Left renal pelvis (tissue), 4 donors: ENCODE measurements around the gene CTU2. TPM values are rescaled to one million over a fixed set of nuclear protein-coding genes. Genes with fewer than 3 reads are reported as not detected.

ENCODE experiments used
- DNase-seq, 4 donors: peaks; one replicate each; pipeline ENCODE4 v3.0.0-alpha.2; 2013; ENCODE audit warnings: low read depth in 4 of 4, low spot score in 3 of 4
- polyA plus RNA-seq, 4 donors: library from polyadenylated mRNA; unstranded; fragments of 120-200 nt; gene quantifications; one replicate each; pipeline ENCODE4 v1.2.1, GENCODE V29; 2013; ENCODE audit not compliant: insufficient read length in 4 of 4

The CTU2 gene
- polyA plus RNA-seq, 4 donors: 10.5 to 17.0 (median 11.6) TPM

DNA sequence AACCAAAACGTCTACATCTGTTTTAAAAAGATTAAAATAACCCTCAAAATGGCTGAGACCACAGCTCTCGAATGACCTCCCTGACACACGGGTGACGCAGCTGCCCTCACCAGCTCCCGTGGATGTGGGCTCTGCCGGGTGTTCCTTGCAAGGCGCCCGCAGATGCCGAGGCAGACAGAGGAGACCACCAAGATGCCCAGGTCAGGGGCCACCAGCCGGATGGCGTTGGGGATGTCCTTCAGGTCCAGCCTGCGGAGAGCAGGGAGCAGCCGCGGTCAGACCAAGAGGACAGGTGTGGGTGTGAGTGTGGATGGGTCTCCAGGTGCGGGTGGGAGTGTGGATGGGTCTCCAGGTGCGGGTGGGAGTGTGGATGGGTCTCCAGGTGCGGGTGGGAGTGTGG lies 35.1 kb downstream of the CTU2 start:
- no peak for DNase-seq

DNA sequence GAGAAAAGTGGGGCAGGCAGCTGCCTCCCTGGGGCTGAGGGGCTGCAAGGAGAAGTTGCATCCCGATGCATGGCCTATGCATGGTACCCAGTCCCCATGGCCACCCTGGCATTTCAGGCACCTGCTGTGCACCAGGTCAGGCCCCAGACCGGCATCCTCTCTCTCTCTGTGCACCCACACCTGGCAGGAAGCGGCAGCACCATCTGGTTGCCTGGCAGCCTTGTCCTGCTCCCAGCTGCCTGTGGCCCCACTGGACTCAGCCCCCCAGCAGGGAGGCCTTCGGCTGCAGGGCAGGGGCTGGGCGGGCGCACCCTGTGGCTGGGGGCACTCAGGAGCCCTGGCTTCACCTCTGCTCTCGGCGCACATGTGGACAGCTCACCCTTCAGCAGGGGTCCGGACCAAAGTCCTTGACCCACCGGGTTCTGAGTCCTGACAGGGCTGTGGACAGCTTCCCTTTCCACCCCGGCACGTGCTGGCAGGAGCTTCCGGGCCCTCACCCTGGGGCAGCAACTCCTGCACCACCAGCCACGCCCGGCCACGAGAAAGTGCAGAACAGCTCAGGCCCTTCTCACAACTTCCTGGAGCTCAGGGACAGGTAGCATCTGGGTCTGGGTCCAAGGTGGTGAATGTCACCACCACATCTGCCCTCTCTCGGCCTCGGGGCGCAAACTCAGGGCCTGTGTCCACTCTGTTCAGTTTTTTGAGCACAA lies 36.7 kb downstream of the CTU2 start:
- DNase-seq: no peak

DNA sequence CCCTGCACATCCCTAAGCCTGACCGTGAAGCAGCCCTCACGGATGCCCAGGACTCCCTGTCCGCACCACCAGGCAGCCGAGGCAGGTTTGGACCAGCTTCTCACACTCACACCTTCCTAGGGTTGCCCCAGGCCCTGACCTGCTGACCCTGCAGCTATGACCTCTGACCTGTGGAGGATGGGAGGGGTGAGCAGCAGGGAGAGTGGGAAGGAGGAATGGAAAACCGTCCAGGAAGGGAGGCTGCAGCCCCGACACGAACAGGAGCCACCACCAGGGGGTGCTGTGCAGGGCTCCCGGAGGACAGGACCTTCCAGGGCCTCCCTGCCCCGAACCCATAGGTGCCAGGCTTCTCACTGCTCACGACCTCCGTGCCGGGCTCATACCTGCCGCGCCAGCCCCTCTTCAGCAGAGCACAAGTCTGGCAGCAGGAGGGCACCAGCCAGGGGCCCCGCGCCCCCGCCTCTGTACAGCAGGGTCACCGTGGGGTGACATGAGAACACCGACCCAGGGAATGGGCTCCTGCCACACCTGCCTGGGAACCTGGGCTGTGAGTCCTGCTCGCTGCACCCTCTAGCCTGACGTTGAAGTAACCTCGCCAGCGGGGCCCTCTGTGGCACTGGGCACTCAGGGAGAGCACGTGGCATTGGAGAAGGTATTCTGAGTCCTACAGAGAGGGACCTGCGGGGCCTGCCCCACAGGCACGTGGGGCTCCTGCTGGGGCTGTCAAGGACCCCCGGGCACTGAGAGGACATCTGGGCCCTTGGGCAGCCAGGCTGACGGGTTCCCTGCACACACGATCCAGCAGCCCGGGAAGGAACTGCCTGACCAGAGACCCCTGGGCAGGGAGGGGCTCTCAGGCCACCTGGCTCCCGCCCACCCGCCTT lies 37.6 kb downstream of the CTU2 start:
- DNase-seq: no peak

DNA sequence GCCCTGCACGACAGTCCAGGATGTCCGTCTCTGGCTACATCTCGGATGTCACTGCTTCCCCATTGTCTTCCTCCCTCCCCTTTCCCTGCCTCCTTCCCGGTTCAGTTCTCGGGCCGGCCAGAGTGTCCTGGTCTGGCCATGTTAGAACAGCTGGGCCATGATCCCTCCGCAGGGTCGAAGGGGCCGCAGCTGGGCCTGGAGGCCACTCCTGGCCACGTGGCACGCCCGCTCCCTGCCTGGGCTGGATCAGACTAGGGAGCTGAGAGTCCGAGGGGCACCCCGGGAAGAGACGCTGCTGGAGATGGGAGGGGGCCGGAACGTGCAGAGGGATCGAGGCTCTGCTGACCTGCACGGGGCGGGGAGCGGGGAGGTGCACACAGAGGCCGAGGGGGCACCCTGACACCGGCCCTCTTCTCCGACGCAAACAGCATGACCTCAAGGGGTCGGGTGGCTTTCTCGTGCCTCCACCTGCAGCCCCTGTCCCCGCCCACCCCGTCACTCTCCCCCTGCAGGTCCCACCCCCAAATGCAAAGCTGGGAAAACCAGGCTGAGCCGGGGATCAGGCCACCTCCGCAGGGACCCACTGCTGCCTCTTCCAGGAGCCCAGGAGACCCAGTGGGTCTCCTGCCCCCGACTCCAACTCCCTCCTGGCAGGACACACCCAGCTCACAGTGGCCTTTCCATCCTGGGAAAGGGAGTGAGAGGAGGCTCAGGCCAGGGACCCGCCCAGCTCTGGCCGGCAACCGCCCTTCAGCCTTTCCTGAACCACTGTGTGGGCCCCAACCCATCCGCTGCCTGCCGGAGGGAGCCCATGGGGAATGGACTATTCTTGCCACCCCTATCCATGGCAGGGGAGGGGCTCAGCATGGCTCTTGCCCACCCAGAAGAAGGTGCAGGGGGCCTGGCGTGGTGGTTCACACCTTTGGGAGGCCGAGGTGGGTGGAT lies 38.5 kb downstream of the CTU2 start:
- no peak for DNase-seq

DNA sequence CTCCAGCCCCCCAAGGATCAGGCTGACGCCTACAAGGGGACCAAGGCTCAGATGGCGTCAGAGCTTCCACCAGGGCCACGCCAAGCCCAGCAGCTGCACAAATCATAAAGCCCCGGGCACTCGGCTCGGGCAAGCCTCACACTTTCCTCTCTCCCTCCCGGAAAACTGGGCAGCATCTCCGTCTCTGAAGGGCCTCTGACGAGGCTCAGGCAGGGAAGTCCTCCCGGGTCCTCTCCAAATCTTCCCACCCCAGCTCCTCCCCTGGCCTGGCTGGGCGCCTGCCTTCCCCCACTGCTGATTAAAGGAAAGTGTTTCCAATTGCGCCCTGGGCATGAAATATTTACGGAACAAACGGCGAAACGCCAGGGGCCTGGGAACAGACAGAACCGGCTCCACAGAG lies 40.2 kb downstream of the CTU2 start:
- DNase-seq: no peak

DNA sequence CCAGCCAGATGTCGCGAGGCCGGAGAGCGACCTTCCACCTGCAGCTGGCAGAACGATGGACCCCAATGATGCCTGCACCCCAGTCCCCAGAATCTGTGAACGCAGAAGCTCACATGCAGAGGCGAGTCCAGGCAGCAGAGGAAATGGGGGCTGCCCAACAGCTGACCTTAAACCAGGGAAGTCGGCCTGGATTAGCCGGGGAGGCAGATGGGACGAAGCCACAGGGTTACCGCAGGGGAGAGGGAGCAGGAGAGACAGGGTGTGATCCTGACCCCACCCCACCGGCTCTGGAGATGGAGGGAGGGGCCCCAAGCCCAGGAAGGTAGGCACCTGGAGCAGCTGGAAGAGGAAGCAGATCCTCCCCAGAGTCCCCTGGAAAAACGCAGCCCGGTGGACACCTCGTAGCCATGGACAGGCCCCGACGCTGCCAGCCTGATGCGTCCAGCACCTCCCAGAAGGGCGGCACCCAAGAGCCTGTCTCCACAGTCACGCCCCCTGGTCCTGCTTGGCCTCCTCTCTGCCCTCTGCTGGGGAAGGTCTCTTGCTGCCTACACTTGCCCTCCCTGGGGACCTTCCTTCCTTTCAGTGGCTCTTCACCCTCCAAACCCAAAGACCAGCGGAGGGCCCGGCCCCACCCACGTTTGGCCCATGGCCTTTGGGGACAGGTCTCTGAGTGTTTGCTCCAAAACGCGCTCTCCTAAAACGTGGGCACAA lies 41.4 kb downstream of the CTU2 start:
- DNase-seq: no peak

DNA sequence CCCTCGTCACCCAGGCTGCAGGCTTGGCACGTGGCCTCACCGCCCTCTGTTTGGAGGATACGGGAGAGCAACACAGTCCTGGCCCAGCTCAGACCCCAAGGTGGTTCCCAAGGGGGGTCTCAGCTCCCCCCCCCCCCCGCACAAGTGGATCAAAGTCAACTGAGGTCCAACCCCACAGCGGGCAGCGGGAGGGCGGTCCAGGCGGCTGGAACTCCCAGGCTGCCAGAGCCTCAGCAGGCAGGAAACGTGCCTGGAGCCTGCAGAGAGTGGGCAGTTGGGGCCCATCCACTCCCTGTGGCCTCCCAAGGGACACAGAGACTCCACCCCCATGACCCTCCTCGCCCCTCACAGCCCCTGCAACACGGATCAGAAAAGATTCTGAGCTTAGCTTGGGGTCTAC lies 42.1 kb downstream of the CTU2 start:
- no peak for DNase-seq

DNA sequence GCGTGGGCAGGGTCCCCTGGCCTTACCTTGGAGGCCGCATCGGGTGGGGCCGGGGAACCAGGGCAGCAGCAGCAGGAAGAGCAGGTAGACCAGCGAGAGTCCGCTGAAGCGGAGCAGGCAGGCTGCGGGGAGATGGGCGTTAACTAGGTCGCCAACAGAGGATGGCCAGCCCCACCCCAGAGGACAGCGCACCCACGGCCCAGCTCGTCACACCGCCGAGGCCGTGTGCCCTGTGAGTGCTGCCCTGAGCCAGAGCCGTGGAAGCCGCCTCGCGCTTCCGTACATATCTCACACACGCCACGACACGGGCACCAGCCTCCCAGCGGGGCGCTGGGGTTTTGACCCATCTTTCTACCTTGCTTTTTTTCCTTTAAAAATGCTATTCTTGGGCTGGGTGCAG lies 43.1 kb downstream of the CTU2 start:
- no peak for DNase-seq

DNA sequence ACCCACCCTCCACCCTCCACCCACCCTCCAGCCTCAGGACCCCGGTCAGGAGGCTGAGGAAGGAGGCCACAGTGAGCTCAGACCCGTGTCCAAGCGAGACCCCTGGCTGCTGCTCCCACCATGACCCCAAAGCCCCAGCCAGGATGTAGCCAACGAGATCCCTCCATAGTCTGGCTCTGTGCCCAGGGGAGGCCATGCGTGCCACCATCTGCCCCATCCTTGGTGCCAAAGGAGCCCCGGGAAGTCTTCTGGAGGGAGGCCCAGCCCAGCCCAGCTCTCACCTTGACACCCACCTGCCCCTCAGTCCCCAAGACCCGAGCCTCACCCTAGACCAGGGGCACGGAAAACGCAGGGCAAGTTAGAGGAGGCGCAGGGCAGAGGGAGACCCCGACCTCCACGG lies 44.6 kb downstream of the CTU2 start:
- DNase-seq: no peak

DNA sequence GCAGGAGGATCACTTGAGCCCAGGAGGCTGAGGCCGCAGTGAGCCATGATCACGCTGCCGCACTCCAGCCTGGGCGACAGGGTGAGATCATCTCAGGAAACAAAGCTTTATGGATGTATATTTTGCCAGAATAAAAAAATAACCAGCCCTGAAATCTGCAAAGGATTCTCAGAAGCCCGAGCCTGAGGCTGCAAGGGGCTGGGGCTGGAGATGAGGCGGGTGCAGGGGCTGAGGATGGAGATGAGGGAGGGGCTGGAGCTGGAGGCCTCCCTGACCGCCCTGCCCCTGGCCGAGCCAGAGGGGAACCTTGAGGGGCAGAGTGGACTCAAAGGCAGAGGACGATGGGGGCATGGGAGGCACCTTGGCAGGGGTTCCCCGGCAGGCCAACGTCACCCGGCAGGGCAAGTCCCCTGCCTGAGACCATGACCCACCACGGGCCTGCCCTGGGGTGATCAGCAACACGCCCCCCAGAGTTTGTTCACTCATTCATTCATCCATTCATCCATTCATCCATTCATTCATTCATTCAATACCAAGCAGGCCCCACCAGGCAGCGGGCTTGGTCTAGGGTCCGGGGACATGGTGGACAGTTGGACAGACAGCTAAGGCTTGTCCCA lies 46.2 kb downstream of the CTU2 start:
- DNase-seq: no peak

DNA sequence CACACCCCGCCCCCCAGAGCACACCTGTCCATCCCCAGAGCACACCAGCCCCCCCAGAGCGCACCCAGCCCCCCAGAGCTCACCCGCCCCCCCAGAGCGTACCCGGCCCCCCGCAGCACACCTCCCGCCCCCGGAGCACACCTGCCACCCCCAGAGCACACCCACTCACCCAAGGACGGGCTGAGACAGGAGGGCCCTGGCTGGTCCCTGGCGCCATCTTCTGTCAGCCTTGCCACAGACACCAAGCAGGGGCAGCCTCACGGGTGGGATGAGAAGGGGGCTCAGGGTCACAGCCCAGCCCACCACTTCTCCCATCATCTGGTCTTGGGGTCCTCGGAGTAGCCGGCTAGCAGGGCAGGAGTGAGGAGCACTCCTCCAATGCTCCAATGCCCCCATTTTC lies 46.9 kb downstream of the CTU2 start:
- no peak for DNase-seq

DNA sequence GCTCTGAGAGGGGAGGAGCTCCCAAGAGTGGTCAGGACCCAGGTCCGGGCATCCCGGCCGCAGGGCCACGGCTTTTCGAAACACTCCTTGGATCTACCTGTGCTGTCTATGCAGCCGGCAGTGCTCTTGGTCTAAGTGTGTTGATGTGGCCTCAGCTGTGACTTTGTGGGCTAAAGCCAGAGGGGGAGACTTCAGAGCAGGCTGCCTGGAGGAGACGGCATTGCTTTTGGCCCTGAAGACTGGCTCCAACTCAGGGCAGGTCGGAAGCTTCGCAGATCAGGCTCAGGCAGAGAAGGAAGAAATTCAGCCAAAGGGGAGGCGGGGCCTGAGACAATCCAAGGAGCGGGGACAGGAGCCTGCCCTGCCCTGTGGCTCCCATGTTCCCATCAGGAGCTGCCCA lies 47.3 kb downstream of the CTU2 start:
- no peak for DNase-seq

DNA sequence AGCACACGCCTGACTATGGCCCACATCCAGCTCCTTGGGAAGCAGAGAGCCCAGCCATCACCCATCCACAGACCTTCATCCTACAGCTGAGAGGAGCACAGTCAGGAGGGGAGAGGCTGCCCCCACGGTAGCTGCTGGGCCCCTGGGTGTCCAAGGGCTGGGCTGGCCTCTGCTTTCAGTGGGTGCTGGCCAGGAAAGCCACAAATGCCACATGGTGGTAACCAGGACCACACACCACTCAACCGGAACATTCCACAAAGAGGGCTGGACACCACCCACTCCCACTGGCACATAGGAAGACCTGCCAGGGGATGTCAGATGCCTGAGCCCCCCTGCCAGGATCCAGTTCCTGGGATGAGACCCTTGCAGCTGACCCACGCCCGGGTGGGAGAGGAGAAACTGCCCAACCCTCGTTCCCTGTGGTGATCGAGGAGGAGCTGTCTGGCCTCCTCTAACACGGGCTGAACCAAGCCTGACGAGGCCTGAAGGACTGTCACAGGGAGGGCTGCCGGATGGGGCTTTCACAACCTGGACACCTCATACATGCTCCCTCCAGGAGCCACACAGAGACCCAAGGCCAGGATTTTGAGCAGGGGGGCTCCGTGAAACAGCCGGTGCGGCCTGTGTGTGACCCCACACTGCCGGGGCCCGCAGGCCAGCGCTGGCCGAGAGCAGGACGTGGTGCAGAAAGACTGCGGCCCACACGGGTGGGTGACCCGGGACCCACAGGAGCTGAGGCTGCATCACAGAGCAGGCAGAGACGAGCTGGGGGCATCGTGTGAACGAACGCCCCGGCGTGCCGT lies 48.0 kb downstream of the CTU2 start:
- no peak for DNase-seq

DNA sequence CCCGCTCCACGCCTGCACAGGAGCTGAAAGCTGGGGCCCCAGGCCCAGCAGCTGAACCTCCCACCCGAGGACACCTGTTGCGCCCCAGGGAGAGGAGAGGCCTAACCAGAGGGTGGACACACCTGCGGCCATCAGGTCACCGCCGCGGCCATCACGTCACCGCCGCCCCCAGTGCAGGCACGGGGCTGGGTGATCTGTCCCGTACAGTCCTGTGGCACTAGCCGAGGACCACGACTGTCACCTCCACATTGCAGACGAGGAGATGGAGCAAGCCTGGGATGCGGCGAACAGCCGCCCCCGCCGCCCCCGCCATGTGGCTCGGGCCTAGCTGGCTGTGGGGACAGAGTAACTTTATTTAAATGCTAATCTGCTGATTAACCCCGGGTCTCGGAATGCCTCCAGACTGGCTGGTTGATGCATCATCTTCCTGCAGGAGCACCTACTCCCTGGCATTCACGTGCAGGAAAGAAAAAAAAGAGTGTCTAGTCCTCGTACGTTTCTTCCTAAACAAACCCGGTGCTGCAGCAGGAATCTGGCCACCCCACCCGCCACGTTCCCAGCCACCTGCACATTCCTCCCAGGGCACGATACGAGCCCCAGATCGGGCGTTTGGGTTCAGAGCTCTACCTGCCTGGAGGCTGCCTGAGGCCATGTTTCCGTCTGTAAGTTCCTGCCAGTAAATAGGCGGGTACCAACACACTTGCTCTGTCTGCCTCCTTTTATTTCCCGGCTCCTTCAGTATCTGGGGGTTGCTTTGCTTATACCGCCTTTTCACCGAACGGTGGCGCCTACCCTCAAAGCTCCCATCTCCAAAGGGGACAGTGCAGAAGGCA lies 48.8 kb downstream of the CTU2 start:
- no peak for DNase-seq

DNA sequence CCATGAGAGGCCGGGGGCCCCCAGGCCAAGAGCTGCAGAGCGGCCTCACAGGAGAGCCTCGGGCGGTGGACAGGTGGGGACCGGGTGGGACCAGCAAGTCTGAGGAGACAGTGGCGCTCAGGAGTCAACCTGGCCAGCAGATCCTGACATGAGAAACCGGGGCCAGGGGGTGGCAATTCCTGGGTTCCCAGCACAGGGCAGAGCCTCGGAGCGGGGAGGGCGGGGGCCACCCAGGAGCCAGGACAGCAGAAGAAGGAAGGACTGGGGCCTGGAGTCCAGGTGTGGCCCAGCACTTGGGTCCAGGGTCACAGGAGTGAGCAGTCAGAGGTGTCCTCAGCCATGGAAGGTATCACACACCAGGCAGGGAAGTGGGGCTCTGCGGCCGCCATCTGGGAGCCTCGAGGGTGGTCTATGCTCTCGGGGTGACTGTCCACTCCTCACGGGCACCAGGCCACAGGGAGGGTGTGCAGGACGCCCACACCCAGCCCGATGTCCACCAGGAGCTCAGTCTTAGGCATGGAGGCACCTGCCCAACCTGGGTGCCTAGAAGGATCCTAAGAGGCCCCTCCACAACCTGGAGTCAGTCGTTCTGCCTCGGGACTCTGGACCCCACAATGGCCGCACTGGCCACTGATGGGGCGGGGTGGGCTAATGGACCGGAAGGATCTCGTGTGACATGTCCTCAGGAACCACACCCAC lies 49.6 kb downstream of the CTU2 start:
- DNase-seq: no peak

DNA sequence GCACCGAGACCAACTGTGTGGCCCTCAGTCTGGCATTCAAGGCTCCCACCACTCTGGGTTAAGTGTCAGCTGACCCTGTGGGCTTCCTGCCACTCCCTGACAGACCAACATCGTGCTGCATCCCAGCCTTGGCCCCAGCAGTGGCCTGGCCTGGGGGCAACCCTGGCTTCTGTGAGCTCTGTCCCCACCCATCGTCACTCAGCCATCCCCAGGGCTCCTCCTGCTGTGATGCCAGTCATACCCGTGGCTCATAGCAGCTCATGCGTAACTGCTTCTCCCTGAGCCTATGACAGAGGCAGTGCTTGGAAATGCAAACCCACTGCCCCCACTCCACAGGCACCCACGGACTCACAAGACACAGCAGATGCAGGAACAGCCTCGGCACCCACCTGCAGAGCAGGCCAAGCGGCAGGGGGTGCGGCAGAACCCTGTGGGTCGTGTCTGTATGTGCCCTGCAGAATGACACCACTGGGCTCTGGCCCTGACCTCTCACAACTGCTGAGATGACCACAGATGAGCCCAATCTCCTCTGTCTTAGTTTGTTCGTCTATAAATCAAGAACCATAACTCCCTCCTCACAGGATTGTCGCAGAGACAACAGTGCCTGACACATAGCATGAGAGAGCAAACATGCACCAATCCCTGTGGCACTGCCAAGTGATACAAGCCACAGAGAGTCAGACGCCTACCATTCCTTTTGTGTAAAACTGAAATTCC lies 52.1 kb downstream of the CTU2 start:
- no peak for DNase-seq

DNA sequence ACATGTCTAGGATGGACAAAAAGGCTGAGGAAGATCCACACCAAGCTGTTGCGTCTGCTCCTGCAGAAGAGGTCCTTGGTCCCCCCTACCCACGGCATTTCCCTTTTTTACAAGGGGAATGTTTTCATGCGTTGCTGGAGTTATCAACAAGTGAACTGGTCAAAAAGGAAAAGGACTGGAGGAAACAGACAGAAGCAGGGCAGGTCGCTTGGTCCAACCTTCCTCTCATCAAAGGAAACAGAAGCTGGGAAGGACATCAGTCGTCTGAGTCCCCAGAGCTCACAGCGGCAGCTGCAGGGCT lies 52.6 kb downstream of the CTU2 start:
- no peak for DNase-seq
